Smooth muscle cell (in vitro differentiated cells): ENCODE results near the gene CCDC63. TPM values are rescaled to one million over a fixed set of nuclear protein-coding genes. Genes with fewer than 3 reads are reported as not detected.

Experiments used
- DNase-seq: peaks from one replicate; lab custom pipeline; 2025; ENCODE audit not compliant: unreplicated experiment; lab: John Stamatoyannopoulos, UW
- H2AFZ ChIP-seq: fragments of 200-600 bp; sonication (generic); 2 replicates; pipeline ENCODE4 v1.6.0; 2016; ENCODE audit warnings: antibody characterized with exemption, low read depth, mild to moderate bottlenecking
- H3F3A ChIP-seq: fragments of 200-600 bp; sonication (generic); 2 replicates; pipeline ENCODE4 v1.6.0; 2017; ENCODE audit warnings: antibody characterized with exemption, low read depth
- H3K27ac ChIP-seq: fragments of 200-600 bp; sonication (generic); 2 replicates; pipeline ENCODE4 v1.5.1; 2016; ENCODE audit warnings: low read depth, mild to moderate bottlenecking
- H3K27me3 ChIP-seq: fragments of 200-600 bp; sonication (generic); 2 replicates; pipeline ENCODE4 v1.6.1; 2016; ENCODE audit warnings: low read depth, mild to moderate bottlenecking
- H3K36me3 ChIP-seq: fragments of 200-600 bp; sonication (generic); 2 replicates; pipeline ENCODE4 v1.5.1; 2016; ENCODE audit warnings: low read depth
- H3K4me1 ChIP-seq: fragments of 200-600 bp; sonication (generic); 2 replicates; pipeline ENCODE4 v1.5.1; 2016; ENCODE audit warnings: low read depth
- H3K4me2 ChIP-seq: fragments of 200-600 bp; sonication (generic); 2 replicates; pipeline ENCODE4 v1.6.0; 2016; ENCODE audit warnings: mild to moderate bottlenecking
- H3K4me3 ChIP-seq: fragments of 200-600 bp; sonication (generic); 2 replicates; pipeline ENCODE4 v1.5.1; 2016; ENCODE audit warnings: mild to moderate bottlenecking
- H3K79me2 ChIP-seq: fragments of 200-600 bp; sonication (generic); 2 replicates; pipeline ENCODE4 v1.6.0; 2016; ENCODE audit warnings: low read depth, mild to moderate bottlenecking
- H3K9ac ChIP-seq: fragments of 200-600 bp; sonication (generic); 2 replicates; pipeline ENCODE4 v1.6.0; 2016; ENCODE audit warnings: low read depth
- H3K9me3 ChIP-seq: fragments of 200-600 bp; sonication (generic); replicated peaks from 2 replicates; pipeline ENCODE4 v1.5.1; 2016; ENCODE audit warnings: low read depth
- H4K20me1 ChIP-seq: fragments of 200-600 bp; sonication (generic); 2 replicates; pipeline ENCODE4 v1.6.0; 2016; ENCODE audit warnings: low read depth
- CTCF ChIP-seq: fragments of 200-600 bp; sonication (generic); IDR thresholded peaks from 2 replicates; pipeline ENCODE4 v1.5.1; 2017; ENCODE audit warnings: borderline replicate concordance, mild to moderate bottlenecking, antibody characterized with exemption; ENCODE audit not compliant: insufficient read depth, poor library complexity, severe bottlenecking
- WGBS: methylation state at CpG from one replicate; pipeline ENCODE4 v1.1.7; 2016; ENCODE audit warnings: low lambda C conversion rate; 5-methylcytosine and 5-hydroxymethylcytosine counted together
- polyA plus RNA-seq: library from polyadenylated mRNA; unstranded; fragments of >200 nt; fragmentation: Nextera tagmentation; extraction: Ambion mirVana; gene quantifications from 2 replicates; pipeline ENCODE4 v1.2.1, GENCODE V29; 2016
- total RNA-seq: library from RNA; depleted of rRNA; stranded (reverse); fragments of >200 nt; gene quantifications from 2 replicates; pipeline ENCODE4 v1.2.3, GENCODE V29; 2014

CCDC63 gene
- total and polyA plus RNA-seq, 2 experiments from 2014 or later, result not detected

GRCh38 chr12:110818511-110818910 is 28.3 kb upstream of the CCDC63 start:
- H3K4me2 ChIP-seq, result no peak overlapping the region
- 97% methylated on average over 5 of the region's 5 CpGs for WGBS

DNA sequence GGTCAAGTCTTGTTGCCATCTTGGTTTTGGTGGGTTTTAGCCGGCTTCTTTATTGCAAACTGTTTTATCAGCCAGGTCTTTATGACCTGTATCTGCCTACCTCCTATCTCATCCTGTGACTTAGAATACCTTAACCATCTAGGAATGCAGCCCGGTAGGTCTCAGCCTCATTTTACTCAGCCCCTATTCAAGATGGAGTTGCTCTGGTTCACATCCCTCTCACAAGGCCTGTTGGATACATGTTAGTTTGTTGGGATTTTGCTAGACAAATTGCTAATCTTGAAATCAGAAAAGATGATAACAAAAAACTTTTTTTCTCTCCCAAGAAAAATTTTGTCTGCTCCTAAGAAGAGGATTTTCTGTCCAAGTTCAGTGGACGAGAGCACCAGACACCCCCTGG is 27.6 kb upstream of the CCDC63 start:
- H3K79me2 ChIP-seq, result no peaks in the 10 kb centered on the region
- H3F3A ChIP-seq, result no peaks in the 10 kb centered on the region
- no peak for TF ChIP-seq CTCF
- H3K4me1 ChIP-seq, result no peaks in the 10 kb centered on the region
- no peak overlapping the region for H3K27ac ChIP-seq
- H3K4me3 ChIP-seq, result no peak overlapping the region
- H3K9ac ChIP-seq, result no peak overlapping the region
- WGBS, result 88% methylated on average over 3 of the region's 3 CpGs
- no peak overlapping the region for H2AFZ ChIP-seq
- no peak overlapping the region for H3K4me2 ChIP-seq
- DNase-seq, result no peak
- no peaks in the 10 kb centered on the region for H3K9me3 ChIP-seq
- H3K27me3 ChIP-seq, result peaks cover 11% of the 10 kb centered on the region
- no peaks in the 10 kb centered on the region for H4K20me1 ChIP-seq
- no peaks in the 10 kb centered on the region for H3K36me3 ChIP-seq

More at GRCh38 chr12:110818511-110818910, 28.3 kb upstream of the CCDC63 start:
- no peaks in the 10 kb centered on the region for H3K4me1 ChIP-seq
- H3K79me2 ChIP-seq, result no peaks in the 10 kb centered on the region
- H3K27ac ChIP-seq, result no peak overlapping the region
- no peak overlapping the region for H3K4me3 ChIP-seq
- TF ChIP-seq CTCF, result no peak
- H3K9ac ChIP-seq, result no peak overlapping the region
- no peaks in the 10 kb centered on the region for H3K9me3 ChIP-seq
- H3K36me3 ChIP-seq, result no peaks in the 10 kb centered on the region
- H4K20me1 ChIP-seq, result no peaks in the 10 kb centered on the region
- H2AFZ ChIP-seq, result no peak overlapping the region
- DNase-seq, result no peak
- H3F3A ChIP-seq, result no peaks in the 10 kb centered on the region
- peaks cover 17% of the 10 kb centered on the region for H3K27me3 ChIP-seq

GRCh38 chr12:110819646-110820045 is 27.1 kb upstream of the CCDC63 start:
- Histone ChIP-seq H3K4me2 (no peak overlapping the region), H4K20me1 (no peaks in the 10 kb centered on the region), H3K9me3 (no peaks in the 10 kb centered on the region), H2AFZ (no peak overlapping the region), H3K4me3 (no peak overlapping the region), H3K9ac (no peak overlapping the region), H3K4me1 (no peaks in the 10 kb centered on the region), H3K36me3 (no peaks in the 10 kb centered on the region), H3K79me2 (no peaks in the 10 kb centered on the region), H3K27ac (no peak overlapping the region), H3F3A (no peaks in the 10 kb centered on the region), H3K27me3 (peaks cover 11% of the 10 kb centered on the region)
- no peak for DNase-seq
- no peak for TF ChIP-seq CTCF
- WGBS, result 86% methylated on average over 5 of the region's 5 CpGs

DNA sequence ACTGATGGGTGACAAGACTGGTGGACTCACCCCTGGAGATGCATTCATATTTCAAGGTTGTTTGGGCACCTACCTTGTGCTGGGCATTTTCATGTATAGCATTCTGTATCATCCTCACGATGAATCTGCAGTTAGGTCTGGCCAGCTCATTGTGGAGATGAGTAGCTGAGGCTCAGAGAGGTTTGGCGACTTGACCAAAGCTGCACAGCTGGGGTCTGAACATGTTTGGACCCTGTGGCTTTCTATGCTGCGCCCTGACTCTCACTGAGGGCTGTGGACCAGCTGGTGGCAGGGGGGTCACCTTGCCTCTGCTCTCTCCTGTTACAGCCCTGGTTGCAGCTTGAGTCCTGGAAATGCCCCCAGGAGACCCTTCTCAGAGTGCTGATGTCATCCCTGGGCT is 24.9 kb upstream of the CCDC63 start:
- Histone ChIP-seq H3K4me3 (no peak overlapping the region), H4K20me1 (no peaks in the 10 kb centered on the region), H3K9me3 (no peaks in the 10 kb centered on the region), H3K27me3 (peaks cover 14% of the 10 kb centered on the region), H2AFZ (no peak overlapping the region), H3F3A (no peaks in the 10 kb centered on the region), H3K9ac (no peak overlapping the region), H3K4me1 (no peaks in the 10 kb centered on the region), H3K36me3 (no peaks in the 10 kb centered on the region), H3K27ac (no peak overlapping the region), H3K79me2 (no peaks in the 10 kb centered on the region), H3K4me2 (no peak overlapping the region)
- WGBS, result 86% methylated on average over 3 of the region's 3 CpGs
- TF ChIP-seq CTCF, result no peak
- DNase-seq, result no peak
